GM12878 (cell line): ENCODE results near the gene ZBED4. TPM values are rescaled to one million over a fixed set of nuclear protein-coding genes. Genes with fewer than 3 reads are reported as not detected.

ENCODE experiments used
- ATAC-seq: fragments of 200-7000 bp; cut with Tn5 transposase; 3 replicates; pipeline ENCODE4 v1.9.1; 2020; ENCODE audit warnings: mild to moderate bottlenecking, moderate library complexity
- BruUV-seq: library from RNA; stranded (reverse); fragments of 400-500 nt; replicated peaks from 2 replicates; lab custom pipeline; 2021; lab: Mats Ljungman, UMichigan
- CTCF ChIA-PET: fragments of 300-600 bp; sonication (Branson Sonifier 250); formaldehyde crosslinking; extraction: SDS; loops from one replicate; lab custom pipeline; 2021; ENCODE audit warnings: inconsistent platforms; lab: Yijun Ruan, JAX
- POLR2A ChIA-PET: fragments of 350-600 bp; formaldehyde crosslinking; extraction: SDS; loops from one replicate; lab custom pipeline; 2021; ENCODE audit warnings: inconsistent platforms; lab: Charles Lee
- RAD21 ChIA-PET: fragments of 300-600 bp; sonication (Branson Sonifier 250); formaldehyde crosslinking; loops from one replicate; lab custom pipeline; 2023; ENCODE audit warnings: antibody characterized with exemption; ENCODE audit not compliant: unreplicated experiment; lab: Charles Lee
- SMC1A ChIA-PET: fragments of 300-600 bp; sonication (Branson Sonifier 250); formaldehyde crosslinking; loops from one replicate; lab custom pipeline; 2023; ENCODE audit not compliant: unreplicated experiment, uncharacterized antibody; lab: Charles Lee
- DNase-seq: peaks from one replicate; pipeline ENCODE4 v3.0.0-alpha.2; 2011; ENCODE audit warnings: low read depth, low spot score
- FAIRE-seq: peaks from 3 replicates; lab custom pipeline; 2011; peaks lifted over from hg19 to GRCh38; lab: Jason Lieb, UNC
- H2AFZ ChIP-seq: 2 replicates; pipeline ENCODE4 v1.6.0; 2011; ENCODE audit warnings: low read depth, low read length, control low read depth; ENCODE audit not compliant: control insufficient read depth
- H3K27ac ChIP-seq: 2 replicates; pipeline ENCODE4 v1.5.1; 2011; ENCODE audit warnings: control low read depth; ENCODE audit not compliant: control insufficient read depth, insufficient read depth
- H3K27me3 ChIP-seq, 2 experiments: replicated peaks in 1 of 2; 2 replicates each; pipeline versions ENCODE4 v1.6.0 to v1.6.1; 2011; ENCODE audit warnings: low read length in 1 of 2; ENCODE audit not compliant: control insufficient read depth in 2 of 2, insufficient read depth in 2 of 2
- H3K36me3 ChIP-seq, 2 experiments: 2 replicates each; pipeline ENCODE4 v1.5.1; 2011; ENCODE audit warnings: low read length in 1 of 2; ENCODE audit not compliant: control insufficient read depth in 2 of 2, insufficient read depth in 2 of 2
- H3K4me1 ChIP-seq: 2 replicates; pipeline ENCODE4 v1.6.1; 2011; ENCODE audit warnings: mild to moderate bottlenecking, low read length, moderate library complexity, mixed read lengths; ENCODE audit not compliant: control insufficient read depth, insufficient read depth
- H3K4me2 ChIP-seq: 2 replicates; pipeline ENCODE4 v1.6.0; 2011; ENCODE audit warnings: control low read depth; ENCODE audit not compliant: control insufficient read depth, insufficient read depth
- H3K4me3 ChIP-seq: fragments of 200-600 bp; sonication (generic); 2 replicates; pipeline ENCODE4 v1.5.1; 2016
- H3K79me2 ChIP-seq: 2 replicates; pipeline ENCODE4 v1.6.0; 2011; ENCODE audit warnings: low read length; ENCODE audit not compliant: control insufficient read depth, insufficient read depth
- H3K9ac ChIP-seq: 2 replicates; pipeline ENCODE4 v1.8.0; 2011; ENCODE audit warnings: low read length, control low read depth, mixed read lengths; ENCODE audit not compliant: control insufficient read depth, insufficient read depth
- H3K9me3 ChIP-seq: replicated peaks from 3 replicates; pipeline ENCODE4 v1.5.1; 2011; ENCODE audit warnings: mild to moderate bottlenecking, low read length; ENCODE audit not compliant: control insufficient read depth, insufficient read depth
- H4K20me1 ChIP-seq: 2 replicates; pipeline ENCODE4 v1.6.0; 2011; ENCODE audit not compliant: control insufficient read depth, insufficient read depth
- FOS ChIP-seq: IDR thresholded peaks from 3 replicates; pipeline ENCODE4 v1.6.1; 2011; ENCODE audit warnings: borderline replicate concordance; ENCODE audit not compliant: insufficient read length; ENCODE audit errors: extremely low read depth
- MTA3 ChIP-seq: IDR thresholded peaks from 2 replicates; pipeline ENCODE4 v1.6.1; 2012; ENCODE audit warnings: low read length, inconsistent platforms, borderline replicate concordance
- PAX5 ChIP-seq: IDR thresholded peaks from 2 replicates; pipeline ENCODE4 v1.6.1; 2011; ENCODE audit warnings: low read depth, low read length, borderline replicate concordance
- RAD51 ChIP-seq: fragments of 450-650 bp; IDR thresholded peaks from 2 replicates; pipeline ENCODE4 v1.6.1; 2016; ENCODE audit warnings: moderate library complexity, mild to moderate bottlenecking, inconsistent platforms
- RB1 ChIP-seq: fragments of 450-650 bp; formaldehyde crosslinking; IDR thresholded peaks from 2 replicates; pipeline ENCODE4 v1.6.1; 2017; ENCODE audit warnings: mild to moderate bottlenecking, borderline replicate concordance
- RELA ChIP-seq: fragments of 450-650 bp; IDR thresholded peaks from 2 replicates; pipeline ENCODE4 v1.8.0; 2014; ENCODE audit warnings: borderline replicate concordance; ENCODE audit not compliant: partially characterized antibody
- RFX5 ChIP-seq: IDR thresholded peaks from 2 replicates; pipeline ENCODE4 v1.6.1; 2011; ENCODE audit warnings: low read depth, low read length, improper control_type of control experiment
- SMARCA5 ChIP-seq: fragments of 450-650 bp; IDR thresholded peaks from 2 replicates; pipeline ENCODE4 v1.6.1; 2017; ENCODE audit warnings: mild to moderate bottlenecking
- STAT1 ChIP-seq: fragments of 450-650 bp; conservative IDR thresholded peaks from 2 replicates; pipeline ENCODE4 v1.6.1; 2014; ENCODE audit warnings: antibody characterized with exemption, mild to moderate bottlenecking
- ZNF687 ChIP-seq: fragments of 450-650 bp; IDR thresholded peaks from 2 replicates; pipeline ENCODE4 v1.6.1; 2017; ENCODE audit warnings: mild to moderate bottlenecking, moderate library complexity
- WGBS: methylation state at CpG from one replicate; pipeline ENCODE4 v1.1.6; 2016; ENCODE audit warnings: low lambda C conversion rate; ENCODE audit not compliant: insufficient replicate concordance, insufficient coverage; ENCODE audit errors: missing lambda C conversion rate; 5-methylcytosine and 5-hydroxymethylcytosine counted together
- in situ Hi-C: fragments of 300-500 bp; cut with MboI; formaldehyde crosslinking; loops from 9 replicates; pipeline ENCODE4 v1.14.3; 2018; ENCODE audit warnings: mixed read lengths
- intact Hi-C: fragments of 100-400 bp; cut with micrococcal nuclease; formaldehyde crosslinking; loops from one replicate; pipeline ENCODE4 v1.14.2; 2022; ENCODE audit not compliant: unreplicated experiment
- polyA plus RNA-seq, 11 experiments: library from polyadenylated mRNA; depleted of rRNA in 4 of 11; unstranded in 6 of 11; stranded (reverse) in 5 of 11; fragments of >200 nt; fragmentation: Nextera tagmentation in 4 of 11; fragmentation: Illumina TruSeq in 1 of 11; extraction: Ambion mirVana in 4 of 11; extraction: Trizol in 1 of 11; gene quantifications; 1 replicate in 1 of 11; 2 replicates in 10 of 11; pipeline versions ENCODE4 v1.2.1 to v1.2.3, GENCODE V29; 2011 to 2016; ENCODE audit warnings: inconsistent platforms in 2 of 11, missing spikeins in 2 of 11, low read depth in 1 of 11
- total RNA-seq, 4 experiments: library from RNA; depleted of rRNA in 3 of 4; stranded (reverse); fragments of >200 nt in 3 of 4; fragmentation: Illumina TruSeq in 1 of 4; extraction: Trizol in 1 of 4; gene quantifications; 2 replicates each; pipeline versions ENCODE4 v1.2.1 to v1.2.3, GENCODE V29; 2013 to 2021
- TF ChIP-seq, protein P1 (sequence below): fragments of 450-650 bp; IDR thresholded peaks from 2 replicates; pipeline ENCODE4 v1.6.1; 2016; ENCODE audit warnings: mild to moderate bottlenecking
- TF ChIP-seq, protein P2 (sequence below): fragments of 450-650 bp; IDR thresholded peaks from 2 replicates; pipeline ENCODE4 v1.6.1; 2014; ENCODE audit warnings: mild to moderate bottlenecking
- TF ChIP-seq, protein P3 (sequence below): IDR thresholded peaks from 2 replicates; pipeline ENCODE4 v1.6.1; 2011; ENCODE audit warnings: borderline replicate concordance, low read depth, mild to moderate bottlenecking, moderate library complexity, low read length; ENCODE audit not compliant: insufficient read depth, poor library complexity, severe bottlenecking

The ZBED4 gene
- total and polyA plus RNA-seq, 10 of the 15 experiments (the other 5 are each of a cell fraction or from before 2014, with no cell fraction given) = 2.3 to 21.6 (median 12.8) TPM

DNA sequence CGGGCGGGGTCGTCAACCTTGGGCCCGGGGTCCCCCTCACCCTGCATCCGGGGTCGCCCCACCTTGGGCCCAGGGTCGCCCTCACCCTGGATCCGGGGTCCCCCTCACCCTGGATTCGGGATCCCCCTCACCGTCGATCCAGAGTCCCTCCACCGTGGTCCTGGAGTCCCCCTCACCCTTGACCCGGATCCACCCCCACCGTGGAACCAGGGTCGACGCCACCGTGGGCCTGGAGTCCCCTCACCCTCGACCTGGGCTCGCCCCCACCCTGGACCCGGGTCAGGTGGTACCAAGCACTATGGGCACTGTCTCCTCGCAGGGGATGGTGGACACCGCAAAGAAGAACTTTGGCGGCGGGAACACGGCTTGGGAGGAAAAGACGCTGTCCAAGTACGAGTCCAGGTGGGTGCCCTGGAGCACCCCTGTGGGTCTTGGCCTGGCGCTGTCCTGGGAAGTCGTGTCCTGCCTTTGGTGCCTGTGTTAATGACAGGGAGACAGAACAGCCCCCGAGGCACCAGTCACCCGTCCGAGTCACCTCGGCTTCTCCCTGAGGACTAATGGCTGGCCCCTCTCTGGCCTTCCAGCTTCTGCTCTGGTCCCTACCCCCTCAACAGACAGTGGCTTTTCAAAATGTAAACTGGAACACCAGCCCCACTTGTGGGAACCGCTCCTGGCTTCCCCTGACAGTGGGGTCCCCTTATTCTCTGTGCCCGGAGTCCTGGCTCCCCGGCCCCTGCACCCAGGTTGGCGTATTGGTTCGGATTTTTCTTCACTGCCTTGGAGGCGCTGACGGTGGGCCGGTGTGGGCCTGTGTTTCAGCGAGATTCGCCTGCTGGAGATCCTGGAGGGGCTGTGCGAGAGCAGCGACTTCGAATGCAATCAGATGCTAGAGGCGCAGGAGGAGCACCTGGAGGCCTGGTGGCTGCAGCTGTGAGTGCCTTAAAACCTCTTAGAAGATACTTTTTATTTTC lies 65.6 kb downstream of the ZBED4 start:
- H3K4me2 ChIP-seq = peak overlapping the region; percentile 90
- H2AFZ ChIP-seq = no peak overlapping the region; the same call in 1 of the 2 replicates
- FAIRE-seq (no peak), ATAC-seq (no peak), DNase-seq (no peak)
- RAD21 ChIA-PET = interaction anchor here (1.0 to 1.2 kb wide), 2 partner anchors 12 to 111 kb away, joined by 3 read pairs; no protein-coding TSS in a partner anchor
- POLR2A ChIA-PET = no interaction called here
- H3K9me3 ChIP-seq = no peaks in the 10 kb centered on the region
- in situ Hi-C loops = no loop called here
- peak overlapping the region; percentile 84 for H3K9ac ChIP-seq
- H3K27me3 ChIP-seq = no peaks in the 10 kb centered on the region
- BruUV-seq = no TSS peak
- SMC1A ChIA-PET = no interaction called here
- intact Hi-C loops = loop anchor here (2.0 kb wide), 2 partner anchors 38 to 92 kb away; partner anchors contain the start of gene BRD1
- H3K36me3 ChIP-seq = no peaks in the 10 kb centered on the region; a peak in 2 of 4 replicates
- H3K4me1 ChIP-seq = peaks cover 25% of the 10 kb centered on the region
- H3K79me2 ChIP-seq = peaks cover 26% of the 10 kb centered on the region
- H3K27ac ChIP-seq = peak overlapping the region; percentile 58
- 41% methylated on average over 44 of the region's 47 CpGs for WGBS
- peak overlapping the region; percentile 69 for H3K4me3 ChIP-seq
- CTCF ChIA-PET = interaction anchor here (1.3 kb wide), 1 partner anchor 11 kb away, joined by 6 read pairs; no protein-coding TSS in a partner anchor
- H4K20me1 ChIP-seq = no peaks in the 10 kb centered on the region
- no peak for TF ChIP-seq FOS
- TF ChIP-seq, protein P1, sequence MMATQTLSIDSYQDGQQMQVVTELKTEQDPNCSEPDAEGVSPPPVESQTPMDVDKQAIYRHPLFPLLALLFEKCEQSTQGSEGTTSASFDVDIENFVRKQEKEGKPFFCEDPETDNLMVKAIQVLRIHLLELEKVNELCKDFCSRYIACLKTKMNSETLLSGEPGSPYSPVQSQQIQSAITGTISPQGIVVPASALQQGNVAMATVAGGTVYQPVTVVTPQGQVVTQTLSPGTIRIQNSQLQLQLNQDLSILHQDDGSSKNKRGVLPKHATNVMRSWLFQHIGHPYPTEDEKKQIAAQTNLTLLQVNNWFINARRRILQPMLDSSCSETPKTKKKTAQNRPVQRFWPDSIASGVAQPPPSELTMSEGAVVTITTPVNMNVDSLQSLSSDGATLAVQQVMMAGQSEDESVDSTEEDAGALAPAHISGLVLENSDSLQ = no peak
- TF ChIP-seq, protein P2, sequence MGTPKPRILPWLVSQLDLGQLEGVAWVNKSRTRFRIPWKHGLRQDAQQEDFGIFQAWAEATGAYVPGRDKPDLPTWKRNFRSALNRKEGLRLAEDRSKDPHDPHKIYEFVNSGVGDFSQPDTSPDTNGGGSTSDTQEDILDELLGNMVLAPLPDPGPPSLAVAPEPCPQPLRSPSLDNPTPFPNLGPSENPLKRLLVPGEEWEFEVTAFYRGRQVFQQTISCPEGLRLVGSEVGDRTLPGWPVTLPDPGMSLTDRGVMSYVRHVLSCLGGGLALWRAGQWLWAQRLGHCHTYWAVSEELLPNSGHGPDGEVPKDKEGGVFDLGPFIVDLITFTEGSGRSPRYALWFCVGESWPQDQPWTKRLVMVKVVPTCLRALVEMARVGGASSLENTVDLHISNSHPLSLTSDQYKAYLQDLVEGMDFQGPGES = no peak
- TF ChIP-seq SMARCA5 = no peak
- TF ChIP-seq RFX5 = no peak
- TF ChIP-seq PAX5 = no peak
- no peak for TF ChIP-seq RAD51
- TF ChIP-seq MTA3 = no peak
- no peak for TF ChIP-seq RELA
- no peak for TF ChIP-seq RB1
- TF ChIP-seq, protein P3, sequence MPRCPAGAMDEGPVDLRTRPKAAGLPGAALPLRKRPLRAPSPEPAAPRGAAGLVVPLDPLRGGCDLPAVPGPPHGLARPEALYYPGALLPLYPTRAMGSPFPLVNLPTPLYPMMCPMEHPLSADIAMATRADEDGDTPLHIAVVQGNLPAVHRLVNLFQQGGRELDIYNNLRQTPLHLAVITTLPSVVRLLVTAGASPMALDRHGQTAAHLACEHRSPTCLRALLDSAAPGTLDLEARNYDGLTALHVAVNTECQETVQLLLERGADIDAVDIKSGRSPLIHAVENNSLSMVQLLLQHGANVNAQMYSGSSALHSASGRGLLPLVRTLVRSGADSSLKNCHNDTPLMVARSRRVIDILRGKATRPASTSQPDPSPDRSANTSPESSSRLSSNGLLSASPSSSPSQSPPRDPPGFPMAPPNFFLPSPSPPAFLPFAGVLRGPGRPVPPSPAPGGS = no peak
- TF ChIP-seq STAT1 = no peak
- TF ChIP-seq ZNF687 = no peak
